Activated CD4-positive, alpha-beta T cell treated with anti-CD3 and anti-CD28 coated beads, Interleukin-10, Interleukin-2, amounts not matched to agents 100 ng/mL and 50 ng/mL, durations not matched to agents 16 hours and 8 hours (primary cell): ENCODE results near the gene FYB2.

Experiments
- DNase-seq: peaks from one replicate; pipeline ENCODE4 v3.0.0-alpha.2; 2020

Gene FYB2

DNA sequence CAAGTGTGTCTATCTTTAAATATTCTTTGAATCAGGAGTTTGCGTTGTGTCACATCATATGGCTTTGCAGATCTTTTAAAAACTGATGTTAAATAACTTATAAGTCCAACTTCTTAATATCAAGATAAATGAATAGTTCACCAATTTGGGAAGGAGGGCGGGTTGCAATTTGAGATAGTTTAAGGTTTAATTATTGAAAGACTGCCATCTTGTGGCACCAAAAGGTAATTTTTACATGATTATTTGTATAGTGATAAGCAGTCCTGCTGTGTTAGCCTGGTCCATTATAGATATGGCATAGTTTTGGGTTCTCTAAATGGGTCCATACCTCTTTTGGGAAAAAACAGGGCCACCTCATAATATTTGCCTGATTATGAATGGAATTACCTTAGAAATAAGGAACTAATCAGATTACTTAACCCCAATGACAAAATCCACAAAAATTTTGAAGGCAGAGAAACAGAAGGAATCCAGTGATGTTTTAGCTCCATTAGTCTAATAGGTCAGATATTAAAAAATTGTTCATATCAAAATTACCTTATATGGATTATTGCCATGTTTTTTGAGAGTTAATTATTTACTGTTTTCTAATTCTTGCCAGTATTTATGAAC lies 109.8 kb downstream of the FYB2 start:
- peak; percentile 34 for DNase-seq

GRCh38 chr1:56707379-56707778 lies 111.8 kb downstream of the FYB2 start:
- no peak for DNase-seq

GRCh38 chr1:56703747-56704146 lies 115.5 kb downstream of the FYB2 start:
- DNase-seq = no peak

DNA sequence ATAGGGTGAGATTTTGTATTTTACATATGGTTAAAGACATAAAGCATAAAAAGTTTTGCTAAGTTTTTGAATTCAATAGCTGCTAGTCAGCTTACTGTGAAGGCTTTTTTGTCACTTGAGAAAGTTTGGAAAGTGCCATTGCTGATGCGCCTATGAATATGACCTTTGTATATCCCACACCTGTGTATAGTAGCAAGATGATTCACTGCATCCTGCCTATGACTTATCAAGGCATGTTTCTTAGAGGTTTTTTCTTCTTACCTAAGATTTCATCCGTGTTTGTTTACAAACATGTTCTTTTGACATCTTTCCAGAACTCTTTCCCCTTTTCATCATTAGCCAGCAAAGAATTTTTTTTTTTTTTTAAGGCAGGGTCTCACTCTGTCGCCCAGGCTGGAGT lies 122.5 kb downstream of the FYB2 start:
- DNase-seq = no peak

- DNase-seq = peak; percentile 63
These were observed 130.6 kb downstream of the FYB2 start for GRCh38 chr1:56688522-56689026.

- DNase-seq = no peak
These were observed 133.0 kb downstream of the FYB2 start for GRCh38 chr1:56686169-56686568.

DNA sequence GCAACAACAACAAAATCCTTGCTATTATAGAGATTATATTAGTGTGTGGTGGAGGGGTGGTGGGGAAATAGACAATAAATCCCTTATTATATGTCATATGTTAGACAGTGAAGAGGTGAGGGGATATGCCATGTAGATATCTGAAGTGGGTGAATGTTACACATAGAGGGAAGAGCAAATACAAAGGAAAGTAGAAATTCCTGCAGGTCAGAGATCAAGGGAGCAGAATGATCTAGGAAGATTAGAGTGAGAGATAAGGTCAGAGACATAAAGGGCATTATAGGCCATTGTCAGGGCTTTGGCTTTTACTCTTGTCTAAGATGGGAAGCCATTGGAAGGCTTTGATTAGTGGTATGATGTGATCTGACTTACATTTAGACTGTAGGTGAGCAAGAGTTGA lies 135.6 kb downstream of the FYB2 start:
- DNase-seq = no peak

- DNase-seq = no peak
These were observed 142.6 kb downstream of the FYB2 start for GRCh38 chr1:56676571-56677035.

DNA sequence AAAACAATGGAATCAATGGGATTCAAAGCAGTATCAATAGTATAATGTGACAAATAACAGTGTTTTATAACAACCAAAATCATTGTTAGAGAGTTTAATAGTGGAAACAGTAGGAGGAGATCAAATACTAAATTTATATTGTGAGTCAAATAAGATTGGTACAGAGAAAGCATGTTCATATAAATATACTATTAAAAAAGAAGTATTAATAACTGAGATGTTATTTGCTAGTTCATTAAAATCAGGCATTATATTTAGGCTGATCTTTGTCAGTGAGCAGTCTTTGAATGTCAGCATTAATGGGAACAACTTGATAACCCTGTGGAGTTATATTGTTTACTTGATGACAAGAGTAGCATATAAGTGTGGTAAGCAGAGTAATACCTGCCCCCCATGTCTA lies 143.4 kb downstream of the FYB2 start:
- DNase-seq = no peak

DNA sequence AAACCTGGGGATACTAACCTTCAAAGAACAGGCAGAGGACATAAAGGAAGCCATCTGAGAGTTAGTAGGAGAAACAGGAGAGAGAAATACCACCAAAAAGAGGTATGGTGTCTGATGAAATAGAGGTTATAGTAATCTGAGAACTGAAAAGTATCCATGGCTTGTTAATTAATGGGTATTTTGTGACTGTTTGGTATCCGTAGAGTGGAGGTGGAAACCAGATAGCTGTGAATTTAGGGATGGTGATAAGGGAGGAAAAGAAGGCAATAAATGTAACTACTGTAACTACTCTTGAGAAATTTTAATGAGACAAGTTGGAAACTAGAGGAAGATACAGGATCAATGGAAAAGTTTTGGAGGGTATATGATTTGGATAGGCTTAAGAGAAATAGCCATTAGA lies 146.6 kb downstream of the FYB2 start:
- DNase-seq = no peak

GRCh38 chr1:56671542-56671941 lies 147.7 kb downstream of the FYB2 start:
- DNase-seq = no peak

GRCh38 chr1:56671085-56671484 lies 148.1 kb downstream of the FYB2 start:
- no peak for DNase-seq

DNA sequence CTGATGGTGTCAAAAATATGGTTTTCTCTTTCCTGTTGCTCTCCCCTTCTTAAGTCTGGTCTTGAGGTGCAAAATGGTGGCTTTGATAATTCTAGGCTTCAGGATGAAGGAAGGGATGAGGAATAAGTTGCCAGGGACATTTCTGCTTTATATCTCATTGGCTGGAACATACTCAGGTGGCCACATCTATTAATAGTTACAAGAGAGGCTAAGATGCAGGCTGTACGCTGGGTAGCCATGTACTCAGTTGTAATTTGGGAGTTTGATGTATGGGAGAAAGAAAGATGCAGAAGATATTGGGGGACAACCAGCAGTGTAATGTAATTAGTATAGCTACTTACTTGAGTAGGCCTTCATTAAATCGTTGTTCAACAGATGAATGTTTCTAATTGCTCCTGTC lies 148.9 kb downstream of the FYB2 start:
- DNase-seq = no peak
